Spleen (tissue), 11 donors: ENCODE measurements around the gene CCDC54. TPM values are rescaled to one million over a fixed set of nuclear protein-coding genes. Genes with fewer than 3 reads are reported as not detected.

ENCODE experiments used
- DNase-seq: peaks from one replicate; pipeline ENCODE4 v3.0.0-alpha.2; 2020
- H3K27ac ChIP-seq, 8 donors: fragments of 200-600 bp; sonication (generic) in 7 of 8; 1 replicate in 4 of 8; 2 replicates in 4 of 8; pipeline versions ENCODE4 v1.5.0 to v1.8.0; 2016 to 2021; ENCODE audit warnings: inconsistent platforms in 4 of 8, mild to moderate bottlenecking in 4 of 8, moderate library complexity in 1 of 8
- H3K27me3 ChIP-seq, 7 donors: fragments of 200-600 bp; sonication (generic) in 6 of 7; replicated peaks in 1 of 7; 1 replicate in 4 of 7; 2 replicates in 3 of 7; pipeline versions ENCODE4 v1.5.0 to v1.8.0; 2016 to 2021; ENCODE audit warnings: inconsistent platforms in 3 of 7, mild to moderate bottlenecking in 1 of 7
- H3K36me3 ChIP-seq, 6 donors: fragments of 200-600 bp; sonication (generic) in 5 of 6; 1 replicate in 4 of 6; 2 replicates in 2 of 6; pipeline versions ENCODE4 v1.5.0 to v1.8.0; 2016 to 2021; ENCODE audit warnings: inconsistent platforms in 2 of 6
- H3K4me1 ChIP-seq, 6 donors: fragments of 200-600 bp; sonication (generic) in 5 of 6; 1 replicate in 3 of 6; 2 replicates in 3 of 6; pipeline versions ENCODE4 v1.5.0 to v1.8.0; 2016 to 2021; ENCODE audit warnings: inconsistent platforms in 3 of 6
- H3K4me3 ChIP-seq, 8 donors: fragments of 200-600 bp; sonication (generic) in 7 of 8; 1 replicate in 4 of 8; 2 replicates in 4 of 8; pipeline versions ENCODE4 v1.5.0 to v1.8.0; 2016 to 2021; ENCODE audit warnings: inconsistent platforms in 4 of 8, mild to moderate bottlenecking in 4 of 8, moderate library complexity in 2 of 8
- H3K9me3 ChIP-seq, 8 donors: fragments of 200-600 bp; sonication (generic) in 7 of 8; 1 replicate in 4 of 8; 2 replicates in 4 of 8; pipeline versions ENCODE4 v1.5.0 to v1.8.0; 2016 to 2021; ENCODE audit warnings: inconsistent platforms in 4 of 8
- POLR2A ChIP-seq, 3 donors: fragments of 450-650 bp; IDR thresholded peaks; one replicate each; pipeline ENCODE4 v1.5.1; 2017; ENCODE audit warnings: antibody characterized with exemption in 3 of 3, mild to moderate bottlenecking in 1 of 3
- POLR2AphosphoS5 ChIP-seq, 3 donors: sonication (generic); formaldehyde crosslinking; IDR thresholded peaks; one replicate each; pipeline ENCODE4 v1.5.1; 2017; ENCODE audit warnings: antibody characterized with exemption in 3 of 3
- WGBS, 5 donors: extraction: QIAGEN DNeasy Blood & Tissue Kit in 3 of 5; methylation state at CpG; one replicate each; pipeline versions ENCODE4 v1.1.5 to v1.1.7; 2013 to 2018; 5-methylcytosine and 5-hydroxymethylcytosine counted together
- intact Hi-C: fragments of 100-400 bp; cut with DNase I; formaldehyde crosslinking; loops from one replicate; pipeline ENCODE4 v1.15.0; 2023; ENCODE audit warnings: low total_unique reads
- polyA plus RNA-seq, 3 donors: library from polyadenylated mRNA; stranded (reverse); fragments of 200-250 nt; gene quantifications; one replicate each; pipeline ENCODE4 v1.2.1, GENCODE V29; 2013
- total RNA-seq, 7 donors: library from RNA; depleted of rRNA in 3 of 7; stranded (reverse); fragments of >200 nt in 3 of 7; fragmentation: NEBNext Ultra II Directional in 4 of 7; extraction: Animal tissue kit (Norgen Biotek cat#: 25700) in 4 of 7; gene quantifications; one replicate each; pipeline versions ENCODE4 v1.1.0 to v1.2.1, GENCODE V29; 2016 to 2021
- TF ChIP-seq, protein P1 (sequence below), 11 experiments: fragments of 200-600 bp in 7 of 11; fragments of 450-650 bp in 4 of 11; sonication (generic) in 4 of 11; IDR thresholded peaks in 8 of 11; conservative IDR thresholded peaks in 3 of 11; 1 replicate in 7 of 11; 2 replicates in 4 of 11; pipeline versions ENCODE4 v1.4.0 to v1.8.0; 2016 to 2021; ENCODE audit warnings: antibody characterized with exemption in 11 of 11, inconsistent platforms in 4 of 11, mild to moderate bottlenecking in 1 of 11
- donor health status: healthy with polysubstance abuse.
- donor health status: DM: no; HTN: no; CAD: no; lungs with moderate emphysema.
- donor health status: DM: no; HTN: no; CAD: no.
- donor health status: Bipolar disorder and iron deficiency.
- donor health status: healthy.
- donor health status: DM: no; HTN: no; CAD: no.
- donor health status: DM: yes; HTN: yes; CAD: no.

CCDC54 gene
- total and polyA plus RNA-seq, 10 donors = not detected

GRCh38 chr3:107373896-107374295 lies 3.3 kb upstream of the CCDC54 start:
- Histone ChIP-seq H3K4me3 (no peak overlapping the region), H3K4me1 (no peaks in the 10 kb centered on the region), H3K36me3 (no peaks in the 10 kb centered on the region), H3K27me3 (no peaks in the 10 kb centered on the region), H3K27ac (no peak overlapping the region), H3K9me3 (no peaks in the 10 kb centered on the region)
- WGBS, 5 donors = 50 to 59% (median 56%) methylated on average over 6 of the region's 6 CpGs
- intact Hi-C loops = no loop called here
- TF ChIP-seq, protein P1, sequence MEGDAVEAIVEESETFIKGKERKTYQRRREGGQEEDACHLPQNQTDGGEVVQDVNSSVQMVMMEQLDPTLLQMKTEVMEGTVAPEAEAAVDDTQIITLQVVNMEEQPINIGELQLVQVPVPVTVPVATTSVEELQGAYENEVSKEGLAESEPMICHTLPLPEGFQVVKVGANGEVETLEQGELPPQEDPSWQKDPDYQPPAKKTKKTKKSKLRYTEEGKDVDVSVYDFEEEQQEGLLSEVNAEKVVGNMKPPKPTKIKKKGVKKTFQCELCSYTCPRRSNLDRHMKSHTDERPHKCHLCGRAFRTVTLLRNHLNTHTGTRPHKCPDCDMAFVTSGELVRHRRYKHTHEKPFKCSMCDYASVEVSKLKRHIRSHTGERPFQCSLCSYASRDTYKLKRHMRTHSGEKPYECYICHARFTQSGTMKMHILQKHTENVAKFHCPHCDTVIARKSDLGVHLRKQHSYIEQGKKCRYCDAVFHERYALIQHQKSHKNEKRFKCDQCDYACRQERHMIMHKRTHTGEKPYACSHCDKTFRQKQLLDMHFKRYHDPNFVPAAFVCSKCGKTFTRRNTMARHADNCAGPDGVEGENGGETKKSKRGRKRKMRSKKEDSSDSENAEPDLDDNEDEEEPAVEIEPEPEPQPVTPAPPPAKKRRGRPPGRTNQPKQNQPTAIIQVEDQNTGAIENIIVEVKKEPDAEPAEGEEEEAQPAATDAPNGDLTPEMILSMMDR (IDR thresholded peaks at IDR 0.05 in 8 of 11, conservative IDR thresholded peaks at IDR 0.05 in 3 of 11) = no peak
- TF ChIP-seq POLR2A (IDR thresholded peaks at IDR 0.05) = no peak
- no peak for TF ChIP-seq POLR2AphosphoS5 (IDR thresholded peaks at IDR 0.05)
- DNase-seq = no peak

DNA sequence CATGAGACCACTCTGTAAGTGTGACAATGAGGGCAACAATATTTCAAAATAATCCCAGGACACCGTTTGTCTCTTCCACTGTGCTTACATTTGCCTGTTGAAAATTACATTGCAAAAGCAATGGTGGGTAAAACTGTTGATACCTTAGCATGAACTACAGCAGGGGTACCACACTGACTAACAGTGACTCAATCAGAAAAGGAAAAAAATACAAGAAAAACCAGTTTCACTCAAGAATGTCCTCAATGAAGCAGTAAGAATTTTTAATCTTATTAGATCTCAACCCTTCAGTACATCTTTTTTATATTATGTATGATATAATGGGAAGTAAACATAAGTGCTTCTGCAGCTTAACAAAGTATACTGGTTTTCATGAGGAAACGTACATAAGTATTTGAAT lies 1.6 kb upstream of the CCDC54 start:
- DNase-seq = no peak
- H3K27me3 ChIP-seq = no peaks in the 10 kb centered on the region
- intact Hi-C loops = no loop called here
- no peak overlapping the region for H3K4me3 ChIP-seq
- H3K9me3 ChIP-seq = no peaks in the 10 kb centered on the region
- no peak overlapping the region for H3K27ac ChIP-seq
- TF ChIP-seq POLR2A (IDR thresholded peaks at IDR 0.05) (no peak), POLR2AphosphoS5 (IDR thresholded peaks at IDR 0.05) (no peak)
- H3K4me1 ChIP-seq = no peaks in the 10 kb centered on the region
- H3K36me3 ChIP-seq = no peaks in the 10 kb centered on the region
- WGBS, 5 donors = 69 to 85% (median 73%) methylated on average over 2 of the region's 2 CpGs

GRCh38 chr3:107382631-107383030 lies 5.4 kb downstream of the CCDC54 start:
- no peak overlapping the region for H3K4me3 ChIP-seq
- WGBS, 5 donors = 84 to 91% (median 88%) methylated on average over 4 of the region's 4 CpGs
- TF ChIP-seq POLR2AphosphoS5 (IDR thresholded peaks at IDR 0.05) (no peak), POLR2A (IDR thresholded peaks at IDR 0.05) (no peak)
- TF ChIP-seq, protein P1 (IDR thresholded peaks at IDR 0.05 in 8 of 11, conservative IDR thresholded peaks at IDR 0.05 in 3 of 11) = no peak
- intact Hi-C loops = no loop called here
- no peaks in the 10 kb centered on the region for H3K9me3 ChIP-seq
- no peak for DNase-seq
- H3K4me1 ChIP-seq = no peaks in the 10 kb centered on the region
- no peaks in the 10 kb centered on the region for H3K36me3 ChIP-seq
- H3K27ac ChIP-seq = no peak overlapping the region
- no peaks in the 10 kb centered on the region for H3K27me3 ChIP-seq

DNA sequence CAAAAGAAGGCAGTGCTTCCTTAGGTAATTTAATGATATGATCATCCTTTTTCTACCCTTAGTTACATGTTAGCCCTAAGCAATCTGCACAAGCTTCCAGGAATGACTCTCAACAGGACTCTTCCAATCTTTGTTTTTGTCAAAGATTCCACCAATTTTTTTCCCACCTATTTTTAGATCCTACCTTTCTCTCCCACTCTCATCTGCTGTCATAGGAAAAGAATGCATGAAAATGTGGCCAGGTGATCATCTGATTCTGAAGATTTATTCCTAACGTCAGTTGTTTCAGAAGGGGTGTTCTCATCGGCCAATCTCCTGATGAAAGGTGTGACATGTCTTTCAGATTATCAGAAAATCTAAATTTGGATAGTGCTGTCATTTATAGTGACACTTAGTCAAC lies 7.2 kb downstream of the CCDC54 start:
- no peak overlapping the region for H3K27ac ChIP-seq
- DNase-seq = no peak
- H3K36me3 ChIP-seq = no peaks in the 10 kb centered on the region
- no peak overlapping the region for H3K4me3 ChIP-seq
- intact Hi-C loops = no loop called here
- H3K27me3 ChIP-seq = no peaks in the 10 kb centered on the region
- TF ChIP-seq POLR2A (IDR thresholded peaks at IDR 0.05) = no peak
- TF ChIP-seq, protein P1 (IDR thresholded peaks at IDR 0.05 in 8 of 11, conservative IDR thresholded peaks at IDR 0.05 in 3 of 11) = no peak
- no peak for TF ChIP-seq POLR2AphosphoS5 (IDR thresholded peaks at IDR 0.05)
- no peaks in the 10 kb centered on the region for H3K4me1 ChIP-seq
- WGBS, 5 donors = 88 to 98% (median 93%) methylated on average over 2 of the region's 2 CpGs
- H3K9me3 ChIP-seq = no peaks in the 10 kb centered on the region

GRCh38 chr3:107384907-107385306 lies 7.7 kb downstream of the CCDC54 start:
- TF ChIP-seq POLR2A (IDR thresholded peaks at IDR 0.05) = no peak
- TF ChIP-seq POLR2AphosphoS5 (IDR thresholded peaks at IDR 0.05) = no peak
- TF ChIP-seq, protein P1 (IDR thresholded peaks at IDR 0.05 in 8 of 11, conservative IDR thresholded peaks at IDR 0.05 in 3 of 11) = no peak
- H3K27me3 ChIP-seq = no peaks in the 10 kb centered on the region
- H3K4me1 ChIP-seq = no peaks in the 10 kb centered on the region
- no peaks in the 10 kb centered on the region for H3K9me3 ChIP-seq
- no peak for DNase-seq
- no peaks in the 10 kb centered on the region for H3K36me3 ChIP-seq
- no peak overlapping the region for H3K27ac ChIP-seq
- H3K4me3 ChIP-seq = no peak overlapping the region
- WGBS, 5 donors = 46 to 69% (median 60%) methylated on average over 2 of the region's 2 CpGs
- intact Hi-C loops = no loop called here
